ENCODE data around the gene CYP4B1. TPM values are rescaled to one million over a fixed set of nuclear protein-coding genes. Genes with fewer than 3 reads are reported as not detected.

CYP4B1 gene
- total RNA-seq, 2 donors from 2014 or later, result 1.2 TPM; not detected in 1

- Histone ChIP-seq H3K27ac (no peak overlapping the region), H3K36me3 (no peaks in the 10 kb centered on the region), H3K9me3 (no peaks in the 10 kb centered on the region), H3K27me3 (no peaks in the 10 kb centered on the region), H3K4me3 (no peak overlapping the region), H3K4me1 (no peaks in the 10 kb centered on the region), H3K9ac (ENCODE audit: low read depth in 2 of 2, low read length in 2 of 2) (no peak overlapping the region)
- intact Hi-C loops (cut with DNase I), result no loop called here
- TF ChIP-seq CTCF (IDR thresholded peaks at IDR 0.05), result no peak
- no peak for DNase-seq
Measured at GRCh38 chr1:46812996-46813857, 14.4 kb downstream of the CYP4B1 start.

- intact Hi-C loops (cut with DNase I), result no loop called here
Measured at GRCh38 chr1:46813858-46814396, 15.1 kb downstream of the CYP4B1 start.

GRCh38 chr1:46815133-46815532 lies 16.3 kb downstream of the CYP4B1 start:
- Histone ChIP-seq H3K27me3 (no peaks in the 10 kb centered on the region), H3K4me1 (no peaks in the 10 kb centered on the region), H3K9ac (ENCODE audit: low read depth in 2 of 2, low read length in 2 of 2) (no peak overlapping the region), H3K36me3 (no peaks in the 10 kb centered on the region), H3K9me3 (no peaks in the 10 kb centered on the region), H3K4me3 (no peak overlapping the region), H3K27ac (no peak overlapping the region)
- no peak for DNase-seq
- intact Hi-C loops (cut with DNase I), result no loop called here
- no peak for TF ChIP-seq CTCF (IDR thresholded peaks at IDR 0.05)

More at GRCh38 chr1:46813858-46814396, 15.1 kb downstream of the CYP4B1 start:
- Histone ChIP-seq H3K9me3 (no peaks in the 10 kb centered on the region), H3K27me3 (no peaks in the 10 kb centered on the region), H3K4me3 (no peak overlapping the region), H3K9ac (ENCODE audit: low read depth in 2 of 2, low read length in 2 of 2) (no peak overlapping the region), H3K4me1 (no peaks in the 10 kb centered on the region), H3K27ac (no peak overlapping the region), H3K36me3 (no peaks in the 10 kb centered on the region)
- TF ChIP-seq CTCF (IDR thresholded peaks at IDR 0.05), result no peak
- DNase-seq, result no peak

- Histone ChIP-seq H3K27me3 (no peaks in the 10 kb centered on the region), H3K4me1 (no peaks in the 10 kb centered on the region), H3K36me3 (no peaks in the 10 kb centered on the region), H3K9me3 (no peaks in the 10 kb centered on the region), H3K4me3 (no peak overlapping the region), H3K9ac (ENCODE audit: low read depth in 2 of 2, low read length in 2 of 2) (no peak overlapping the region), H3K27ac (no peak overlapping the region)
- intact Hi-C loops (cut with DNase I), result no loop called here
- no peak for TF ChIP-seq CTCF (IDR thresholded peaks at IDR 0.05)
- DNase-seq, result no peak
Measured at GRCh38 chr1:46816930-46817329, 18.1 kb downstream of the CYP4B1 start.

- intact Hi-C loops (cut with DNase I), result no loop called here
- no peak for TF ChIP-seq CTCF (IDR thresholded peaks at IDR 0.05)
- Histone ChIP-seq H3K4me1 (no peaks in the 10 kb centered on the region), H3K9me3 (no peaks in the 10 kb centered on the region), H3K4me3 (no peak overlapping the region), H3K27me3 (no peaks in the 10 kb centered on the region), H3K27ac (no peak overlapping the region), H3K36me3 (no peaks in the 10 kb centered on the region), H3K9ac (ENCODE audit: low read depth in 2 of 2, low read length in 2 of 2) (no peak overlapping the region)
- DNase-seq, result no peak
Measured at GRCh38 chr1:46817814-46818213, 19.0 kb downstream of the CYP4B1 start.
